Naive thymus-derived CD8-positive, alpha-beta T cell (primary cell): Measurements from ENCODE around the gene ZNF185. TPM values are rescaled to one million over a fixed set of nuclear protein-coding genes. Genes with fewer than 3 reads are reported as not detected.
A peak's percentile ranks its signal among the peaks of the same experiment; 100 is the strongest.

Experiments used
- ATAC-seq, 2 donors: fragments of 150-1000 bp; cut with Tn5 transposase in 1 of 2; sonication (Bioruptor Pico), chemical (Tn5 transposase) in 1 of 2; 1 replicate in 1 of 2; 2 replicates in 1 of 2; pipeline ENCODE4 v1.10.0; 2021; ENCODE audit warnings: mild to moderate bottlenecking in 2 of 2, moderate library complexity in 2 of 2
- POLR2A ChIA-PET: fragments of 350-600 bp; sonication (Branson Sonifier 250); formaldehyde crosslinking; loops from one replicate; lab custom pipeline; 2021; ENCODE audit warnings: antibody characterized with exemption; lab: Charles Lee
- DNase-seq, 10 donors: peaks; one replicate each; pipeline versions ENCODE4 v3.0.0 to v3.0.0-alpha.2; 2020 to 2022
- H3K27ac Mint-ChIP-seq, 10 donors: one replicate each; pipeline ENCODE4 v1.8.0; 2020 to 2022; ENCODE audit warnings: mild to moderate bottlenecking in 10 of 10, mixed read lengths in 10 of 10, moderate library complexity in 4 of 10, inconsistent platforms in 1 of 10
- H3K27me3 Mint-ChIP-seq, 5 donors: one replicate each; pipeline ENCODE4 v1.8.0; 2021 to 2022; ENCODE audit warnings: mixed read lengths in 5 of 5
- H3K36me3 Mint-ChIP-seq, 3 donors: one replicate each; pipeline ENCODE4 v1.8.0; 2020 to 2022; ENCODE audit warnings: mixed read lengths in 3 of 3, mild to moderate bottlenecking in 2 of 3, inconsistent platforms in 1 of 3
- H3K4me1 Mint-ChIP-seq, 4 donors: one replicate each; pipeline ENCODE4 v1.8.0; 2021 to 2022; ENCODE audit warnings: mixed read lengths in 4 of 4
- H3K4me3 Mint-ChIP-seq, 10 donors: one replicate each; pipeline ENCODE4 v1.8.0; 2020 to 2022; ENCODE audit warnings: mild to moderate bottlenecking in 10 of 10, mixed read lengths in 10 of 10, moderate library complexity in 6 of 10, inconsistent platforms in 1 of 10
- H3K9me3 Mint-ChIP-seq, 9 donors: one replicate each; pipeline ENCODE4 v1.8.0; 2020 to 2022; ENCODE audit warnings: mixed read lengths in 9 of 9, mild to moderate bottlenecking in 3 of 9, inconsistent platforms in 1 of 9, moderate library complexity in 1 of 9
- polyA plus RNA-seq, 3 donors: library from polyadenylated mRNA; unstranded; fragments of 300-500 nt; fragmentation: Illumina TruSeq; gene quantifications; one replicate each; pipeline ENCODE4 v1.2.3, GENCODE V29; 2021
- total RNA-seq, 8 experiments: library from RNA in 2 of 8; stranded (reverse) in 2 of 8; gene quantifications; one replicate each; pipeline ENCODE4 v1.2.3 and lab custom pipeline; 2021 to 2026

Gene ZNF185
- total and polyA plus RNA-seq, 5 experiments from 2014 or later: 1.8 to 2.8 (median 2.6) TPM

GRCh38 chrX:152928761-152929400 lies 31.0 kb downstream of the ZNF185 start:
- Mint-ChIP-seq H3K27ac (peak overlapping the region in 1 of 10 donors; percentile 21), H3K27me3 (peaks cover 0 to 3% (median 0%) of the 10 kb centered on the region in 5 donors), H3K4me1 (peaks cover 3 to 7% (median 5%) of the 10 kb centered on the region in 4 donors), H3K9me3 (no peaks in the 10 kb centered on the region), H3K36me3 (no peaks in the 10 kb centered on the region), H3K4me3 (no peak overlapping the region)
- no peak for ATAC-seq
- no peak for DNase-seq
- POLR2A ChIA-PET: interaction anchor here (0.6 kb wide), 1 partner anchor 10 kb away, joined by 3 read pairs; no protein-coding TSS in a partner anchor

- ATAC-seq: no peak
- DNase-seq: no peak
- H3K4me3 Mint-ChIP-seq: no peak overlapping the region
- no peaks in the 10 kb centered on the region for H3K9me3 Mint-ChIP-seq
- POLR2A ChIA-PET: no interaction called here
- H3K27ac Mint-ChIP-seq: peak overlapping the region in 1 of 10 donors; percentile 65
- H3K36me3 Mint-ChIP-seq: no peaks in the 10 kb centered on the region
- H3K27me3 Mint-ChIP-seq: peaks cover 0 to 3% (median 0%) of the 10 kb centered on the region in 5 donors
- H3K4me1 Mint-ChIP-seq: peaks cover 0 to 4% (median 3%) of the 10 kb centered on the region in 4 donors
Observed at GRCh38 chrX:152929898-152930297, 32.0 kb downstream of the ZNF185 start.

- ATAC-seq (no peak), DNase-seq (no peak)
- Mint-ChIP-seq H3K36me3 (no peaks in the 10 kb centered on the region), H3K4me3 (no peak overlapping the region), H3K4me1 (peaks cover 0 to 4% (median 3%) of the 10 kb centered on the region in 4 donors), H3K27me3 (peaks cover 0 to 3% (median 0%) of the 10 kb centered on the region in 5 donors), H3K27ac (no peak overlapping the region), H3K9me3 (no peaks in the 10 kb centered on the region)
- POLR2A ChIA-PET: no interaction called here
Observed at GRCh38 chrX:152930516-152930915, 32.6 kb downstream of the ZNF185 start.

- Mint-ChIP-seq H3K27ac (peak overlapping the region in 1 of 10 donors; percentile 33), H3K36me3 (no peaks in the 10 kb centered on the region), H3K27me3 (peaks cover 0 to 3% (median 0%) of the 10 kb centered on the region in 5 donors), H3K4me1 (no peaks in the 10 kb centered on the region), H3K9me3 (no peaks in the 10 kb centered on the region), H3K4me3 (no peak overlapping the region)
- DNase-seq: no peak
- ATAC-seq: no peak
- POLR2A ChIA-PET: no interaction called here
Observed at GRCh38 chrX:152932144-152932543, 34.3 kb downstream of the ZNF185 start.

GRCh38 chrX:152932598-152933175 lies 34.8 kb downstream of the ZNF185 start:
- H3K27ac Mint-ChIP-seq: no peak overlapping the region
- POLR2A ChIA-PET: no interaction called here
- DNase-seq: no peak
- ATAC-seq: no peak
- H3K4me3 Mint-ChIP-seq: no peak overlapping the region
- H3K9me3 Mint-ChIP-seq: no peaks in the 10 kb centered on the region
- peaks cover 0 to 3% (median 0%) of the 10 kb centered on the region in 5 donors for H3K27me3 Mint-ChIP-seq
- no peaks in the 10 kb centered on the region for H3K36me3 Mint-ChIP-seq
- H3K4me1 Mint-ChIP-seq: no peaks in the 10 kb centered on the region

GRCh38 chrX:152936306-152936705 lies 38.4 kb downstream of the ZNF185 start:
- Mint-ChIP-seq H3K4me3 (no peak overlapping the region), H3K9me3 (no peaks in the 10 kb centered on the region), H3K36me3 (no peaks in the 10 kb centered on the region), H3K27ac (peak overlapping the region in 1 of 10 donors; percentile 62), H3K27me3 (no peaks in the 10 kb centered on the region), H3K4me1 (peaks cover 0 to 8% (median 3%) of the 10 kb centered on the region in 4 donors)
- DNase-seq: no peak
- POLR2A ChIA-PET: no interaction called here
- ATAC-seq: no peak

GRCh38 chrX:152937236-152937635 lies 39.4 kb downstream of the ZNF185 start:
- no peak for DNase-seq
- H3K9me3 Mint-ChIP-seq: no peaks in the 10 kb centered on the region
- H3K36me3 Mint-ChIP-seq: no peaks in the 10 kb centered on the region
- ATAC-seq: no peak
- H3K4me1 Mint-ChIP-seq: peaks cover 0 to 13% (median 6%) of the 10 kb centered on the region in 4 donors
- H3K27me3 Mint-ChIP-seq: no peaks in the 10 kb centered on the region
- POLR2A ChIA-PET: no interaction called here
- no peak overlapping the region for H3K27ac Mint-ChIP-seq
- no peak overlapping the region for H3K4me3 Mint-ChIP-seq

- Mint-ChIP-seq H3K9me3 (no peaks in the 10 kb centered on the region), H3K27ac (peak overlapping the region in 9 of 10 donors; percentile 81 to 93 (median 89)), H3K4me3 (peak overlapping the region; percentile 74 to 89 (median 88)), H3K36me3 (peaks cover 2 to 3% (median 2%) of the 10 kb centered on the region in 3 donors), H3K4me1 (peaks cover 0 to 18% (median 9%) of the 10 kb centered on the region in 4 donors), H3K27me3 (no peaks in the 10 kb centered on the region)
- POLR2A ChIA-PET: interaction anchor here (0.6 to 2.4 kb wide), 10 partner anchors 10 to 746 kb away, joined by 3 to 12 read pairs (median 3); no protein-coding TSS in a partner anchor
- peak; percentile 81 to 92 (median 88) for DNase-seq
- peak; percentile 96 to 98 for ATAC-seq
Observed at GRCh38 chrX:152941328-152942076, 43.6 kb downstream of the ZNF185 start.

GRCh38 chrX:152942077-152942442 lies 44.2 kb downstream of the ZNF185 start:
- H3K36me3 Mint-ChIP-seq: peaks cover 2 to 5% (median 5%) of the 10 kb centered on the region in 3 donors
- POLR2A ChIA-PET: interaction anchor here (0.9 to 2.4 kb wide), 7 partner anchors 10 to 745 kb away, joined by 3 to 12 read pairs (median 3); no protein-coding TSS in a partner anchor
- H3K27ac Mint-ChIP-seq: peak overlapping the region in 8 of 10 donors; percentile 8 to 92 (median 54)
- DNase-seq: peak in 1 of 10 donors; percentile 12
- H3K9me3 Mint-ChIP-seq: no peaks in the 10 kb centered on the region
- peak overlapping the region; percentile 13 to 89 (median 86) for H3K4me3 Mint-ChIP-seq
- H3K4me1 Mint-ChIP-seq: peaks cover 0 to 18% (median 9%) of the 10 kb centered on the region in 4 donors
- peak in 1 of 2 donors; percentile 12 for ATAC-seq
- no peaks in the 10 kb centered on the region for H3K27me3 Mint-ChIP-seq

GRCh38 chrX:152943826-152944225 lies 46.0 kb downstream of the ZNF185 start:
- Mint-ChIP-seq H3K36me3 (peaks cover 4 to 17% (median 5%) of the 10 kb centered on the region in 3 donors), H3K4me1 (peaks cover 0 to 18% (median 9%) of the 10 kb centered on the region in 4 donors), H3K27me3 (no peaks in the 10 kb centered on the region), H3K4me3 (no peak overlapping the region), H3K9me3 (no peaks in the 10 kb centered on the region), H3K27ac (peak overlapping the region in 1 of 10 donors; percentile 31)
- POLR2A ChIA-PET: interaction anchor here (1.0 kb wide), 1 partner anchor 14 kb away, joined by 3 read pairs; no protein-coding TSS in a partner anchor
- ATAC-seq (no peak), DNase-seq (no peak)

GRCh38 chrX:152945021-152945979 lies 47.4 kb downstream of the ZNF185 start:
- peaks cover 0 to 16% (median 9%) of the 10 kb centered on the region in 4 donors for H3K4me1 Mint-ChIP-seq
- no peaks in the 10 kb centered on the region for H3K9me3 Mint-ChIP-seq
- ATAC-seq: no peak
- H3K27ac Mint-ChIP-seq: peak overlapping the region in 3 of 10 donors; percentile 20 to 57 (median 34)
- POLR2A ChIA-PET: no interaction called here
- H3K4me3 Mint-ChIP-seq: no peak overlapping the region
- H3K27me3 Mint-ChIP-seq: no peaks in the 10 kb centered on the region
- no peak for DNase-seq
- H3K36me3 Mint-ChIP-seq: peaks cover 5 to 22% (median 6%) of the 10 kb centered on the region in 3 donors
